GM21786 (cell line): ENCODE data around the gene FAM229B.
"Not testable (repeated sequence)": the region's sequence is repeated elsewhere in the genome, so short reads cannot be mapped to it uniquely, and the experiment has no call there.

Experiments used
- ATAC-seq: cut with Tn5 transposase; IDR thresholded peaks from one replicate; pipeline ENCODE4 v1.9.1; 2021; ENCODE audit not compliant: unreplicated experiment

Gene FAM229B

DNA sequence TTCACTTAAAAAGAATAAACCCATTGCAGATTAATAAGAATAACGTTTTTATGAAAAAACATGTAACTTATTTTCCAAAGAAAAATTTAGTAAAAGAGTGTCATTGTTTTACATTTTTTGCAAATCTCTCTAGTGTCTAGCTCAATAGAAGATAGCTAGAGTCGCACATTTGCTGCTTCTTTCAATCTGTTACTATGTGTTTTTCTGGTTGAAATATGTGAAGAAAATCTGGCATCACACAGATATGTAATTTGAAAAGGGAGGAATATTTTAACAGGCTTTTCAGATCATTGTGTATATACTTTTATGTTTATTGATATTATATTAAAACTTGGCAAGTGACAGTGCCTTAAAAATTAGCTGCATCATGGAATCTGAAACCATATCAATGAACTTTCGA lies 24.4 kb upstream of the FAM229B start:
- no peak for ATAC-seq

DNA sequence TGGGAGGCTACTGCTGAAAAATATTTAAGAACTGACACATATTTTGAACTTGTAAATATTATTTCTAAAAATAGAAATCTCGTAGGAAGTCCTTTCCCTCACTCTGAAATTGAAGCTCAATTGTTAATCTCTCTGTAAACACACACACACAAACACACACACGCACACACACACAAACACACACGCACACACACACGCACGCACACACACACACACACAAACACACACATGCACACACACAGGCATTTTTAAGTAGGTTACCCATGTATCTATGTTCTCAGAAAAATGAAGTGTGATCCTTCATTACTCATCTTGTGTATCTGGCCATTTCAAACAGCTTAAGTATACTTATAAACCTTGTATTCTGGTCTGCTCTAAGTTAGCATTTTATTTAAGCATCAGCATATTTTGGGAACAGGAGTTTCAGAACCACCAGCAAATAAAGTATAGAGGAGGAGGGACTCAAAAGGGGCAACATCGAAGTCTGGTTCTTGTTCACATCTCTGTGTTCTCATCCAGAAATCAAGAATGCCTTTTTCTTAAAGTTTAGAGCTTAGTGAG lies 21.9 kb upstream of the FAM229B start:
- ATAC-seq, result no peak

DNA sequence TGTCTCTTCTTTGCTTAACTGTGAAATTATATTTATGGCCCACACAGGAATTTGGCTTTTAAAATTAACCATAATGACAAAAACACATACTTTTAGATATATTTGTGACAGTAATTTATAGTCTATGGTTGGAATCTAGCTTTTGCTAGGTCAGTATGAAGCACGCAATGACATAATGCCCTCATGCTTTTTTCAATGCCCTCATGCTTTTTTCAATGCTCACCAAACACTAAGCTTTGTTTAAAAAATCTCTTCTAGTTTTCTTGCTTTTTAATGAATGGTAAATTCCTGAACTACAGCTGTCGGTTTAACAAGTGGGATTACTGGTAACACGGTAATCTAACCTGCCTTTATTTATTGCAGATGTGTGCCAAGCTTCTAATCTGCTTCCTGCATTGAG lies 20.8 kb upstream of the FAM229B start:
- no peak for ATAC-seq

DNA sequence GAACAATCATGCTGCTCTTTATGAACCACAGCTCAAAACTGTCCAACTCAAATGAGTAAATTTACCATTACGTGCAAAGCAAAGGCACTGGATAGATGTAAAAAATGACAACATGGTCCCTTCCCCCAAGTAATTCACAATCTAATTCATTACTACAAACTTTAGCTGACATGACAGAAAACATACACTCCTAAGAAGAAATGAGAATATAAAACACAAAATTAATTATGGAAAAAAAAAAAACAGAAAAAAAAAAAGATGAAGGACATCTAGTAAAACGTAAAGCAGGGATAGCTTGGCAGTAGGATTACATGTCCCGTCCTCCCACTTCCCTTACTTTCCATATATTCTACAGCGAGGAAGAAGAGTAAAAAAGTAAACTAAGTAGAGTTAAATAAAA lies 5.8 kb upstream of the FAM229B start:
- no peak for ATAC-seq

DNA sequence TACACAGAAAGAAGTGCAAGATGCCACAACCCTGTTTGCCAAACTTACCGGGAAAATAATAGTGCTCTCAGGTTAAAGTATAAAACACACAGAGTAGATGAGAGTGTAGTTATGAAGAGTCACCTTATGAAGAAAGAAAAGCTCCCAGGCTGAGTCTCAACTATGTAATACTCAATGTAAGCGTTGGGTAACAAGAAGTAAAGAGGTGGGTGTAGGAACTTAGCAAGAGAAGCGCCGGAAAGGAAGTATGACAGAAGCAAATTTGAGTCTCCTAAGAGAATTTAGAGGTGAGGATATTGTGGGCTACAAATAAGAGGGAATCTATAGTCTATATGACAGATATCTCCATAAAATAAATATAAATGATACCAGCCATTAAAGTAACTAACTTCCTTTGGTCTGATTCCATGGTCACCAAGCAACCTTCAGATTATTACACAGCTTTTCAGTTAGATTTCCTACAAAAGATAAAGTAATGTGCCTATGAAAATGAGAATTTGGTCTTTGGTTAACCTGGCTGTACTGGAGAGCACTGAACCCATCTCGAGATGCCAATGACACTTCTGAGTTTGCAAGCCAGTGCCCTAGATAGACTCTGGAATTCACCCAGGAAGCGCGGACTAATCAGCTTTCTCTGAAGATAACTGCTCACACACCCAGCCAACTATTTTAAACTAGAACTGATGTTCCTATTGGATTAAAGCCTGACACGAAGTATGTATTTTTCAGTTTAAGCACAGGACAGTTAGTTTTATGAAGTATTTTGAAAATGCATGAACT lies 1.9 kb upstream of the FAM229B start:
- ATAC-seq, result no peak

DNA sequence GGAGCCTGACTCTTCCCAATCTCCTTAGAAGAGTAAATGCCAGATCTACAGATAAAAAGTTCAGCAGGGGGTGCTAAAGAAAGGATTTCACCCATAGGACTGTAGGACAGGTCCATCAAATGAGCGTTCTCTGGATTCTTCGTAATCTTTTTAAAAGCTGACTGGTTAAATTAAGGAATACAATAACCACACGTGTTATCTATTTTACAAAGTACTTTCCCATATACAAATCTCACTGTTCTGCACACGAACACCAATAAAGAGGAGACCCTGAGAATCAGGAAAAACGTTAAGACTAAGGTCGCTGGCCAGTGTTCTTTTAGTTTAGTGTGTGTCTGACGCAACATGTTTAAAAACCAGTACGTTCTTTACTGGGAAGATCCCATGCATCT lies 651 bp upstream of the FAM229B start:
- peak; percentile 22 for ATAC-seq

DNA sequence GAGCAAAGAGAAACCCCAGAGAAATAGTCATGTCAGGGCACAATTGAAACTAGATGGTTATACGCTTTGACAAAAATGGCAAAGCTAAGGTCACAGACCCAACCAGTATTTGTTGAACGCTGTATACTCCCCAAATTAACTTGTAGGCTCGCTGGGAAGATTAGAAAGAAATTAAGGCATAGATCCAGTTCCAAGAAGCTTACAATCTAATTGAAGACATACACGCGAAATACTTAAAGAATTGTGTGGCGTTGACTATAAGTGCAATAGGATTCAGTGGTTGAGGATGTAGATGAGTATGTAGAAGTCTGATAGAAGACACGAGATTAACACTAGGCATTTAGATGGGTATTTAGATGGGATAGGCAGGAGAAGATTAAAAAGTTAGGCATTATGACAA lies 525 bp downstream of the FAM229B start:
- ATAC-seq, result no peak

DNA sequence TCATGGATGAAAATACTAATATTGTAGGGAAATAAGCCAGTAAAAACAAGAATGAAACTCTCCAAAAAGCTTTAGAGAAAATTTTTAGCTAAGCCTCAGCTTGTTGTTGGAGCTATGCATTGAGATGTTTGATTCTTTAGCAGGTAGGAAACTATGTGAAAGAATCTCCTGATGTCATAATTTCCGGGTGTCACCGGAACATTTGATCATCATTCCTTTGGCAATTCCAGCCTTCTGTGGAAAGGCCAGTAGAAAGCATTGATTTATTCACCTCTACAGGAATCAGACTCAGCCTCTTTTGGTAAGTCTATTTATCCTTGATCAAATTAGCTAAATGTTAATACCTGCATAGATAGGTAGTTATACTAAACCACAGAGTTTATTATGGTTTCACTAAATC lies 9.5 kb downstream of the FAM229B start:
- ATAC-seq, result no peak

DNA sequence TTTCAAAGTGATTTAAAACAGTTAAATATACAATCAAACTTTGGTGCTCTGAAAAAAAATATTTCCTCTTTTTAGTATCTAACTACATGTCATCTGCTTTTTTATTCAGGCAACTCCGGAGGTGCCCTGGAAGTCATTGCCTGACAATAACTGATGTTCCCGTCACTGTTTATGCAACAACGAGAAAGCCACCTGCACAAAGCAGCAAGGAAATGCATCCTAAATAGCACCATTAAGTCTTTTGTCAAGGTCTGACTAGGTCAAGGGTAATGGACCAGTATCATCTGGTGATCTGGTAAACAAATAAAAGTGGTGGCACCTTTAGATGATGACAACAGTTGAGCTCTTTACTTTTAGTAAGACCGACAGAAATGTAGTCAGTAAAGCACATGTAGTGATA lies 13.2 kb downstream of the FAM229B start:
- ATAC-seq, result no peak

DNA sequence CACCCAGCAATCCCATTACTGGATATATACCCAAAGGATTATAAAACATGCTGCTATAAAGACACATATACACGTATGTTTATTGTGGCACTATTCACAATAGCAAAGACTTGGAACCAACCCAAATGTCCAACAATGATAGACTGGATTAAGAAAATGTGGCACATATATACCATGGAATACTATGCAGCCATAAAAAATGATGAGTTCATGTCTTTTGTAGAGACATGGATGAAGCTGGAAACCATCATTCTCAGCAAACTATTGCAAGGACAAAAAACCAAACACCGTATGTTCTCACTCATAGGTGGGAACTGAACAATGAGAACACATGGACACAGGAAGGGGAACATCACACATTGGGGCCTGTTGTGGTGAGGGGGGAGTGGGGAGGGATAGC lies 18.6 kb downstream of the FAM229B start:
- not testable (repeated sequence) for ATAC-seq

DNA sequence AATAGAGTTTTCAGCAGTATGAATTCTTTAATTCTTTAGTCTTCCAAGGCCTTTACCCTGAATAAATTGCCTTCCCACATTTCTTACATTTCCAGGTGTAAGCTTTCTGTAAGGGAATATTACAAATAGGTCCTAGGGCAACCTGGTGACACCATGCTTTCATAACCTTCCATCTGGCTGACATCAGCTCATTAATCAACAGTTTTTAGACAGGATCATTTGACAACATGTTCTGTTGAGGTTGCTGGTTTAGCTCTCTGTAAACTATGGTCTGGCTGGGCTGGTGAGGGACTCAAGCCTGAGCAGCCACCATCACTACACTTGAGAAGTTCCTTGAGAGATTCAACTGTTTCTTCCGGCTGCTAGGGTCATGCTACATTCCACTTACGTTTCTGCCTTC lies 19.2 kb downstream of the FAM229B start:
- ATAC-seq, result no peak

DNA sequence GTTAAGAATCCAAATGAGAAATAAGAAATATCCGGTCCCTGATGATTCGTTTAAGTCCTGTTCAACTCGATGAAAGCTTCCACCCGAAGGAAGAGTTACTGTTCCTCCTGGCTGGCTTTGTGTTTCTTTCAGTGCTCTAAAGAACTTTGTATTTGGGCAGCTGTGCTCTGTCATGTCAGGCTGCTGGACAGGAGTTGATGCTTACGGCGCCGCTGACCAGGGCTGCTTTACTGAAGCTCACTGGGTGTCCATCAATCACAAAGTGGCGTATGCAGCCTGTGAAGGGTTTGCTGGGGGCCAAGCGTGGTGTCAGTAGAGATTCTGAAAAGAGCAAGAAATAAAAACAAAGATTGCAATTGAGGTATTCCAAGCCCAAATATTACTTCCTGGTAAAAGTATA lies 21.9 kb downstream of the FAM229B start:
- ATAC-seq, result no peak

DNA sequence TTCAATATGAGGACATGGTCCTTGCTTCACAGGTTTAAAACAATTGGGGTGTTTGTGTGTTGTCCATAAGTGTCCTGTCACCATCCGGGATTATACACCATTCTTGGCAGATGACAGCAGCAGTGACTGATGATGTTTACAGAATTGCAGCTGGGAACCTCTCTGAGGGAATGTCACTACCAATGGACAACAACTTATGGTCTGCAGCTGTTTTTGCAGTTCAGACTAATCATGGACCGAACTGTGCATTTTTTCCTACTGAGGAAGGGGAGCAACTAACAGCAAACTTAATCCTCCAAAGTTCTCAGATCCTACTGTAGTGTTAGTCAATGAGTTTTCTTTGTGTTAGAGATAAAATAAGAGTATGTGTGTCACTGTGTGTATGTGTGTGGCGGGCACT lies 26.0 kb downstream of the FAM229B start:
- no peak for ATAC-seq

DNA sequence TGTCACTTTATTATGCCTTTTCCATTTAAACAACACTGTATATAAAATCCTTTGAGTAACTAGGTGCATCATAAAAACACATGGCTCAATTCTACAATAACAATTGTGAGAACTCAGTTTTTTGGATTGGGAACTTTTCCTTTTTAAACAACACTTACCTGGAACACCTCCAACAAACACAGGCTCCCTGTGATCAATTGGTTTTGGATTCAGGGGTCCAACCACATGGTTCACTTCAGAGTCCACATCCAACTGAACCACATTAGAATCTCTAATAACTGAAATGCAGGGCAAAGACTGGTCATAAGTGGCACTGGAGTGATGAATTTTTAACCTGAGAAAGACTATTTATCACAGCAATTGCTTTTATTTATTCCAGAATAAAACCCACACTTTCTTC lies 26.5 kb downstream of the FAM229B start:
- ATAC-seq, result no peak

DNA sequence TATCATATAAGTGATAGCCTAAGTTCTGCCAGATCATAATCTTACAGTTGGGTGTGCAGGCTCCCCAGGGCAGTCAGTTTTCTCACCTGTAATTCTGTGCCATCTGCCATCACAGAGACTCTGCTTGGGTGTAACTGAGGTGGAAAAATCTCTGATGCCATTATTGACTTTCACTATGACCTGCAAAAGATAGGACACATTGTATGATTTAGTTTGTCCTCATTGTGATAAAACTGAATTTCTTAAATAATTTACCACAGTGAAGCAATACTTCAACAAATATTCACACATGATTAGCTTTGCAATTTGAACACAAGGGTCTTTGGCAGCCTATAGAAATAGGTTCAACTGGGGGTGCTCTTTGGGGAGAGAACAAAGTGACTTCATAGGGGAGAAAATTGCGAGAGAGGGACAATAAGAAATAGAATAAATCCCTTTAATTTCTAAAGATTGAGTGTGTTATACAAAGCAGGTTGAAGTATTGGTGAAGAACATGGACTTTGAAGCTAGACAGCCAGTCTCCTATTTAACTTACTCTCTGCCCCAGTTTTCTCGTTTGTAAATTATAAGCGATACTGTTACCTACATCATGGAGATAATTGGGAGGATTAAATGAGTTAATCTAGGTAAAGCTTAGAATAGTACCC lies 27.3 kb downstream of the FAM229B start:
- no peak for ATAC-seq

DNA sequence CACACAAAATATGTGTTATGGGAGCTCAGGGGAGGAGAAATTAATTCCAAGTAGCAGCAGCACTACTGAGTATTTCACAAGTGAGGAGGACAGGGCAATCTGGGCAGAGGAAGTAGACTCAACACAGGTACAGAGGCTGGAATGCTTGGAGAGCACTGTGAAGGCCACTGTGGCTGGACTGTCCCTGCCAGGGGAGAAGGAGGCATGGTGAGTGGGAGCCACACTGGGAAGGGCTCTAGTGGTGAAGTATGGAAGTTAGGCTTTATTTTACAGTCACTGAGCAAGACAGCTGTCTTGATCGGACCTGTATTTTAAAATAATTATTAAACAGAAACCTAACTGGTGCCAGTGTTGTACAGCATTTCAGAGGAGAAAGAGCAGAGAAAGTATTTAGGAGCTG lies 28.8 kb downstream of the FAM229B start:
- no peak for ATAC-seq

DNA sequence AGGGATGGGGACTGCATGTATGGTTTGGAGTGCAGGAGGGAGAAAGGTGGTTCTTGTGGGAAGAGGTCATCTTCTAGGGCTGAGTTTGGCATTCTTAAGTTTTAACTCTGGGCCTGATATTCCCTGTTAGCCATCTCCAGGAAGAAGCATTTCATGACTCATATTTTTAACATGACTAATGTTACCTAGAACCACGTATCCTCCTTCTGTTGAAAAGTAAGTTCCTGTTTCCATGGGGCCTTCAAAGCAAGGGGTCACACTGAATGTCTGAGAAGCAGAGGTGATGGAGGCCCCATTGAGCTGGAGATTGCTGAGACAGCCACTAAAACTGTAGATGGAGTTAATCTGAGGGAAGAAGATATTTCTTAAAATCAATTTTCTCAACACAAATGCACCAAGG lies 30.2 kb downstream of the FAM229B start:
- ATAC-seq, result no peak

DNA sequence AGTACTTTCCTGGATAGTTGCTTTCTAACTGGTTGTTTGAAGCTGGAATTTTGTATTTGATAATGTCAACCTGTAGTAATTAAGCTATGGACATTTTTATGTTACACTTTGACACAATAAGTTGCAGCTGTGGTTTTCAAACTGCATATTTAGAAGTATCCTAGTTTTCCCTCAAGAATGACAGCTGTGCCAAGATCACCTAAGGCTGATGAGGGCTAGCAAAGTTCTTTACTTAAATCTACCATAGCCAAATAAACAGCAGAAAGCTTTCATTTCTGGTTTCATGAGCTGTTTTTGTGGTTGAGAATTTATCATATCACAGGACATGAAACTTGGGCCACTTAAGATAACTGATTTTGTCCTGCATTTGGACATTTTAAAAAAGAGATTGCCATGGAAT lies 30.6 kb downstream of the FAM229B start:
- ATAC-seq, result no peak

DNA sequence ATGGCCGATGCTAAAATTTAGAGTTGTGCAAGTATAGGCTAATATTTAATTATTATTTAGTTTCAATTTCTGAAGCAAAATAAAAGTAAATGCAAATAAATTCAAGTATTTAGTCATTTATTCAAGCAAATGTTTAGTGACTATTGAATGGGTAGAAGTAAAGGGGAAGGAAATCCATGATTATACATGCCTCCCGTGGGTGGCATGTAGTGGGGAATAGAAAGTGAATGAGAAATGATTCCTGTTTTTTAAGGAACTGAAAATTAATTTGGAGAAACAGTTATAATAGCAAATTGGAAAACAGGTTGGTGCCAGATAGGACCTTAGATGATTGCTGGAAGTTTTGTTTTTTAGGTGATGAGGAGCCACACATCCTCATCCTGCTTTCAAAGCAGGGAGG lies 35.4 kb downstream of the FAM229B start:
- no peak for ATAC-seq

DNA sequence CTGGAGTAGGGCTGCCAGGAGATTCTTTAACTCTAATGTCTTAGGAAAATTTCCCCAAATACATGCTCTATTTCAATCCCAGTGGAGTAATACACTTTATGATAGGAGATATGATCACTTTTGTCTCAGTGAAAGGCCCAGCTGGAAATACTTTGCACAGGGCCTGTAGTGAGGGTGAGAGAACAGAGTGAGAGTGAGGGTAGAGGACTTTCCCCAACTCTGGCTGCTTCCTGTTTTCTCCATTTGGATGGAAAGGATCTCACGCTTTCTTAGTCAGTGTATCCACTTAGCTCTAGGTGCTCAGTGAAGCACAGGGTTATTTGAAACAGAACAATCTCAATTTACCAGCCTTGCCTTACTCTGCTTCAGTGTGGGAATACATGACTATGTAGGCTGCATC lies 36.6 kb downstream of the FAM229B start:
- no peak for ATAC-seq

DNA sequence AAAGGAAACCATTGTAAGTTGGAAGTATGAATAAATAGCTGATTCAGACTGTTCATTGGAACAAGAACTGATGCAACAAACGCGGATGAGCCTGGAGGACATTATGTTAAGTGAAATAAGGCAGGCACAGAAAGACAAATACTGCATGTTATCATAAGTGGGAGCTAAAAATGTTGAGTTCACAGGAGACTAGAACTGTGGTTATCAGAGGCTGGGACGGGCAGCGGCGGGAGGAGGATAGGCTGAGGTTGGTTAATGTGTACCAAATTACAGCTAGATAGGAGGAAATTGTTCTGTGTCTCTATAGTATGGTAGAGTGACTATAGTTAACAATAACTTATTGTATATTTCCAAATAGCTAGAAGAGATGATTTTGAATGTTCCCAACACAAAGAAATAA lies 40.8 kb downstream of the FAM229B start:
- ATAC-seq, result no peak

DNA sequence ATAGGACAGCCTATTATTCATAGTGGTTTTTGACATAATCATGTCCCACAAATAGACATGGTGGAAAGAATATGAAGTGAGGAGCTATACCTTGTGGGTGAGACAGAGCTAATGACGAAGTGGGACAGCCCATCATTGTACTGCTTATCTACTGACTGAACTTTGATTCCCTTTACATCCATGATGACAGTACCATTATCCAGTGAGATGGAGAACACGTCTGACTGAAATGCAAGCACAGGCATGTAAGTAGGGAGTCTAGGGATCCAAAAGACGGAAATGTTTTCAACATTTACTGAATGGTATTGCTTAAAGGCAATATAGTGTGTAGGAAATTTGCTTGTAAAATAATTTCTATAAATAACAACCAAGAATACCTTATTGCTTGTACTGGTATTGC lies 43.5 kb downstream of the FAM229B start:
- no peak for ATAC-seq

DNA sequence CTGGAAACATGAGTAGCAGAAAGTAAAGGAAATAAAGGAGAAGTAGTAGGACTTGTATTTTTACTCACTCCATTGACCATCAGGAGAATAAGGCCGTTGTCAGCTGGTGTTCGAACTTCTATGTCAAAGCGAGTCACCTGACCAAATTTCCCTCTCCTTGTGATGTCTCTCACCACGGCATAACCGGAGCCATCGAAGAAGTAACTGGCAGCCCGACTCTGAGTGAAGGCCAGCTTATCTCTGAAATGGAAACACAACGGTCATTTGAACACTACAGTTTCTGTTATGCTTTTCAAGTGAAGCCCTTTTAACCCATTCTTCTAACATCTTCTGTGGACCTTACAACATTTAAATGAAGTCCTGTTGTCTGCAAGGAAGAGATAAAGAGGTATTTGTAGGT lies 51.7 kb downstream of the FAM229B start:
- ATAC-seq, result no peak
